CD14-positive monocyte (primary cell): ENCODE results near the gene KDM4C. TPM values are rescaled to one million over a fixed set of nuclear protein-coding genes. Genes with fewer than 3 reads are reported as not detected.

Experiments
- DNase-seq, 3 donors: peaks; one replicate each; pipeline ENCODE4 v3.0.0-alpha.2; 2011 to 2022
- H2AFZ ChIP-seq: 2 replicates; pipeline ENCODE4 v1.6.0; 2012; ENCODE audit warnings: mild to moderate bottlenecking, low read depth, low read length, inconsistent platforms; ENCODE audit not compliant: insufficient read depth, poor library complexity, severe bottlenecking
- H3K27ac ChIP-seq, 2 donors: 1 replicate in 1 of 2; 2 replicates in 1 of 2; pipeline ENCODE4 v1.5.1; 2012 to 2013; ENCODE audit warnings: low read length in 2 of 2, control low read depth in 1 of 2, inconsistent platforms in 1 of 2, low read depth in 1 of 2, mild to moderate bottlenecking in 1 of 2
- H3K27me3 ChIP-seq, 2 donors: one replicate each; pipeline versions ENCODE4 v1.6.0 to v1.6.1; 2011 to 2013; ENCODE audit warnings: low read length in 2 of 2; ENCODE audit not compliant: control insufficient read depth in 2 of 2, insufficient read depth in 2 of 2
- H3K36me3 ChIP-seq, 2 donors: replicated peaks in 1 of 2; 1 replicate in 1 of 2; 2 replicates in 1 of 2; pipeline versions ENCODE4 v1.5.1 to v1.6.1; 2012 to 2013; ENCODE audit warnings: low read length in 2 of 2, control low read depth in 1 of 2, inconsistent platforms in 1 of 2, mild to moderate bottlenecking in 1 of 2; ENCODE audit not compliant: insufficient read depth in 2 of 2, control insufficient read depth in 1 of 2
- H3K4me1 ChIP-seq, 2 donors: 1 replicate in 1 of 2; 2 replicates in 1 of 2; pipeline versions ENCODE4 v1.5.1 to v1.6.1; 2012 to 2013; ENCODE audit warnings: low read length in 2 of 2, control low read depth in 1 of 2, inconsistent platforms in 1 of 2, mild to moderate bottlenecking in 1 of 2, moderate library complexity in 1 of 2; ENCODE audit not compliant: insufficient read depth in 2 of 2, control insufficient read depth in 1 of 2
- H3K4me2 ChIP-seq: replicated peaks from 2 replicates; pipeline ENCODE3; 2012; ENCODE audit warnings: low read length, moderate library complexity, mild to moderate bottlenecking; ENCODE audit not compliant: poor library complexity, severe bottlenecking; ENCODE audit errors: extremely low read depth
- H3K4me3 ChIP-seq, 3 experiments: fragments of 200-600 bp in 1 of 3; sonication (generic) in 1 of 3; replicated peaks in 1 of 3; 1 replicate in 2 of 3; 2 replicates in 1 of 3; pipeline ENCODE4 v1.5.1; 2011 to 2013; ENCODE audit warnings: low read length in 3 of 3, mild to moderate bottlenecking in 3 of 3, control low read depth in 2 of 3, low read depth in 2 of 3, inconsistent platforms in 1 of 3, moderate library complexity in 1 of 3
- H3K79me2 ChIP-seq: 2 replicates; pipeline ENCODE4 v1.6.0; 2012; ENCODE audit warnings: mild to moderate bottlenecking, control low read depth, inconsistent platforms, low read length, moderate library complexity; ENCODE audit not compliant: insufficient read depth
- H3K9ac ChIP-seq: 2 replicates; pipeline ENCODE4 v1.6.0; 2017; ENCODE audit warnings: low read length, mild to moderate bottlenecking; ENCODE audit not compliant: insufficient read depth, poor library complexity, severe bottlenecking
- H3K9me3 ChIP-seq, 2 donors: replicated peaks in 1 of 2; 1 replicate in 1 of 2; 2 replicates in 1 of 2; pipeline versions ENCODE4 v1.5.1 to v1.6.1; 2012 to 2013; ENCODE audit warnings: low read length in 2 of 2, control low read depth in 1 of 2; ENCODE audit not compliant: control insufficient read depth in 1 of 2, insufficient read depth in 1 of 2
- H4K20me1 ChIP-seq: 2 replicates; pipeline ENCODE4 v1.6.0; 2012; ENCODE audit warnings: mild to moderate bottlenecking, low read length, control low read depth, moderate library complexity; ENCODE audit not compliant: insufficient read depth
- H3K27ac Mint-ChIP-seq, 7 donors: one replicate each; pipeline ENCODE4 v1.8.0; 2020; ENCODE audit warnings: mild to moderate bottlenecking in 7 of 7, mixed read lengths in 7 of 7, moderate library complexity in 6 of 7, inconsistent platforms in 2 of 7
- H3K27me3 Mint-ChIP-seq, 3 donors: one replicate each; pipeline ENCODE4 v1.8.0; 2021 to 2022; ENCODE audit warnings: low read depth in 3 of 3, mild to moderate bottlenecking in 3 of 3, mixed read lengths in 3 of 3, moderate library complexity in 3 of 3, inconsistent platforms in 1 of 3
- H3K36me3 Mint-ChIP-seq, 2 donors: one replicate each; pipeline ENCODE4 v1.8.0; 2020; ENCODE audit warnings: mixed read lengths in 2 of 2, inconsistent platforms in 1 of 2, mild to moderate bottlenecking in 1 of 2
- H3K4me1 Mint-ChIP-seq: one replicate; pipeline ENCODE4 v1.8.0; 2020; ENCODE audit warnings: mild to moderate bottlenecking, mixed read lengths
- H3K4me3 Mint-ChIP-seq, 2 donors: one replicate each; pipeline ENCODE4 v1.8.0; 2020; ENCODE audit warnings: mild to moderate bottlenecking in 2 of 2, mixed read lengths in 2 of 2, moderate library complexity in 1 of 2
- H3K9me3 Mint-ChIP-seq, 7 donors: one replicate each; pipeline ENCODE4 v1.8.0; 2020 to 2022; ENCODE audit warnings: mixed read lengths in 7 of 7, mild to moderate bottlenecking in 6 of 7, moderate library complexity in 6 of 7, inconsistent platforms in 2 of 7
- WGBS: methylation state at CpG from one replicate; pipeline ENCODE4 v1.1.5; 2013; ENCODE audit warnings: missing lambda C conversion rate; ENCODE audit not compliant: insufficient coverage; 5-methylcytosine and 5-hydroxymethylcytosine counted together
- intact Hi-C, 2 donors: fragments of 100-400 bp; cut with micrococcal nuclease; formaldehyde crosslinking; loops; one replicate each; pipeline versions ENCODE4 v1.15.0 to v1.15.1; 2023
- polyA plus RNA-seq, 3 donors: library from polyadenylated mRNA; depleted of rRNA in 1 of 3; unstranded in 2 of 3; stranded (reverse) in 1 of 3; fragments of 300-500 nt in 2 of 3; fragments of >200 nt in 1 of 3; fragmentation: Illumina TruSeq in 2 of 3; gene quantifications; 1 replicate in 2 of 3; 2 replicates in 1 of 3; pipeline ENCODE4 v1.2.3, GENCODE V29; 2012 to 2021
- TF ChIP-seq, protein P1 (sequence below): fragments of 200-600 bp; IDR thresholded peaks from one replicate; pipeline ENCODE4 v1.8.0; 2022; ENCODE audit warnings: antibody characterized with exemption, mild to moderate bottlenecking

Gene KDM4C
- polyA plus RNA-seq, 3 donors: 15.2 to 36.2 (median 17.1) TPM

DNA sequence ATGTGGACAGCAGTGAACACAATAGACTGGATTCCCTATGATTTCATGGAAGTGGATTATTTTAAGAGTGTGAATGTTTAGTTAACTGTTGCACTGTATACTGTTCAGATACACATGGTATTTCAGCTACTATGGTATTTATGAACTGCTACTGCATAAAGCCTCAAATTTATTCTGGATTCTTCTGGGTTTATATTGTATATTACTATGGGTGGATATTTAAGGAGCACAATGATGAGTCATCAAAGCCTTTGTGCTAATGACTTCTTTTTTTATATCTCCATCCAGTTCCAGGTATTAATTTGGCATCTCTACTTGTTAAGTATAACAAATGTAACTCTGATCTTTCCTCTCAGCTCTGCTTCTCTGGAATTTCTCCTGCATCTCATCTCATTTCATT is 6.8 kb downstream of the KDM4C start:
- H3K9me3 Mint-ChIP-seq: peaks cover 0 to 8% (median 5%) of the 10 kb centered on the region in 7 donors
- DNase-seq: no peak
- TF ChIP-seq, protein P1, sequence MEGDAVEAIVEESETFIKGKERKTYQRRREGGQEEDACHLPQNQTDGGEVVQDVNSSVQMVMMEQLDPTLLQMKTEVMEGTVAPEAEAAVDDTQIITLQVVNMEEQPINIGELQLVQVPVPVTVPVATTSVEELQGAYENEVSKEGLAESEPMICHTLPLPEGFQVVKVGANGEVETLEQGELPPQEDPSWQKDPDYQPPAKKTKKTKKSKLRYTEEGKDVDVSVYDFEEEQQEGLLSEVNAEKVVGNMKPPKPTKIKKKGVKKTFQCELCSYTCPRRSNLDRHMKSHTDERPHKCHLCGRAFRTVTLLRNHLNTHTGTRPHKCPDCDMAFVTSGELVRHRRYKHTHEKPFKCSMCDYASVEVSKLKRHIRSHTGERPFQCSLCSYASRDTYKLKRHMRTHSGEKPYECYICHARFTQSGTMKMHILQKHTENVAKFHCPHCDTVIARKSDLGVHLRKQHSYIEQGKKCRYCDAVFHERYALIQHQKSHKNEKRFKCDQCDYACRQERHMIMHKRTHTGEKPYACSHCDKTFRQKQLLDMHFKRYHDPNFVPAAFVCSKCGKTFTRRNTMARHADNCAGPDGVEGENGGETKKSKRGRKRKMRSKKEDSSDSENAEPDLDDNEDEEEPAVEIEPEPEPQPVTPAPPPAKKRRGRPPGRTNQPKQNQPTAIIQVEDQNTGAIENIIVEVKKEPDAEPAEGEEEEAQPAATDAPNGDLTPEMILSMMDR: no peak
- H3K27ac ChIP-seq: no peak overlapping the region
- no peak overlapping the region for H3K4me2 ChIP-seq
- intact Hi-C loops: no loop called here
- H3K4me3 ChIP-seq: no peak overlapping the region
- H3K4me3 Mint-ChIP-seq: no peak overlapping the region
- H3K9me3 ChIP-seq: peaks cover 0 to 4% of the 10 kb centered on the region in 2 donors
- H3K79me2 ChIP-seq: peaks cover 95% of the 10 kb centered on the region
- H3K4me1 Mint-ChIP-seq: peaks cover 52% of the 10 kb centered on the region
- H2AFZ ChIP-seq: no peak overlapping the region
- no peaks in the 10 kb centered on the region for H3K36me3 ChIP-seq
- H3K36me3 Mint-ChIP-seq: peaks cover 6 to 11% of the 10 kb centered on the region in 2 donors
- peaks cover 2 to 5% of the 10 kb centered on the region in 2 donors for H3K4me1 ChIP-seq
- H3K9ac ChIP-seq: no peak overlapping the region
- H3K27me3 Mint-ChIP-seq: peaks cover 0 to 2% (median 0%) of the 10 kb centered on the region in 3 donors
- no peaks in the 10 kb centered on the region for H3K27me3 ChIP-seq
- H4K20me1 ChIP-seq: peaks cover 93% of the 10 kb centered on the region
- H3K27ac Mint-ChIP-seq: no peak overlapping the region

DNA sequence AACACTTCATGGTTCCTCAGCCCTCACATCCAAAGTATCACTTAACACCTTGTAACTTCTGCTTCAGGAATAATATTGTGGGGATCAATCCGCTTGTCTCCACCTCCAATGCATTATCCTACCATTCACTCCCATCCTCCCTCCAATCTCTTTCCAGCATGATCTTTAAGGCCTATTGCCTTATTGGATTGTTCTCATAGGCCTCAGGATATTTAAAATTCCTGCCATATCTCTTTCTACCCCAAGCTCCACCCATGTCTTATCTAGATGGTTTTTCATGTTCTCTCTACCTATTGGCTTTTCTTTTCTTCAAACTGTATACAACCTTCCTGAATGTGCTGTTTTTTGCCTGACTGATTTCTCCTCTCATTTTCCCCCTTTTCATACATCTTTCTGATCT is 7.2 kb downstream of the KDM4C start:
- Histone ChIP-seq H3K27ac (no peak overlapping the region), H2AFZ (no peak overlapping the region), H3K79me2 (peaks cover 95% of the 10 kb centered on the region), H3K27me3 (no peaks in the 10 kb centered on the region), H3K4me3 (no peak overlapping the region), H3K9me3 (peaks cover 0 to 4% of the 10 kb centered on the region in 2 donors), H3K9ac (no peak overlapping the region), H4K20me1 (peaks cover 95% of the 10 kb centered on the region), H3K4me2 (no peak overlapping the region), H3K4me1 (peaks cover 0 to 2% of the 10 kb centered on the region in 2 donors), H3K36me3 (no peaks in the 10 kb centered on the region)
- no peak overlapping the region for H3K4me3 Mint-ChIP-seq
- intact Hi-C loops: no loop called here
- peak overlapping the region in 1 of 7 donors; percentile 5 for H3K27ac Mint-ChIP-seq
- H3K9me3 Mint-ChIP-seq: peaks cover 0 to 8% (median 5%) of the 10 kb centered on the region in 7 donors
- TF ChIP-seq, protein P1: no peak
- WGBS: 100% methylated on average over 1 of the region's 1 CpG
- peaks cover 50% of the 10 kb centered on the region for H3K4me1 Mint-ChIP-seq
- no peak for DNase-seq
- H3K27me3 Mint-ChIP-seq: peaks cover 0 to 2% (median 0%) of the 10 kb centered on the region in 3 donors
- H3K36me3 Mint-ChIP-seq: peaks cover 6 to 11% of the 10 kb centered on the region in 2 donors
